ENCODE data around the gene NCAPH2. TPM values are rescaled to one million over a fixed set of nuclear protein-coding genes. Genes with fewer than 3 reads are reported as not detected.

NCAPH2 gene
- total RNA-seq, 2 experiments from 2014 or later: 136 to 181 TPM

DNA sequence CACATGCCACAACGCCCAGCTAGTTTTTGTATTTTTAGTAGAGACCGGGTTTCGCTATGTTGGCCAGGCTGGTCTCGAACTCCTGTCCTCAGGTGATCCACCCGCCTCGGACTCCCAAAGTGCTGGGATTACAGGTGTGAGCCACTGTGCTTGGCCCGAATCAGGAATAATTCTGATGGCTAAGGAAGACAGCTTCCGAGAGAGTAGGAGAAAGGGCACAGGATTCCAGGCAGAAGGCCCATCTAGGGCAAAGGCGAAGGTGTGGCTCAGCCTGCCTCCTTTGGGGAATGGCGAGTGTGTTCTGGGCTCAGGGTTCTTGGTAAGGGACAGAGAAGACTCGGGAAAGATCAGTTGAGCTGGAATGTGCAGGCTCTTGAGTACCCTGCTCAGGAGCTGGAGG, 56.3 kb downstream of the NCAPH2 start:
- H3K4me3 Mint-ChIP-seq: no peak overlapping the region
- DNase-seq (no peak), ATAC-seq (no peak)
- CTCF ChIA-PET: interaction anchor here (1.1 to 6.2 kb wide), 8 partner anchors 14 to 94 kb away, joined by 3 to 75 read pairs (median 9); partner anchors contain the start of genes KLHDC7B, LMF2, NCAPH2 and SCO2
- no peaks in the 10 kb centered on the region for H3K9me3 Mint-ChIP-seq (ENCODE audit: low read depth)
- peaks cover 11% of the 10 kb centered on the region for H3K36me3 Mint-ChIP-seq
- peaks cover 9% of the 10 kb centered on the region for H3K27me3 Mint-ChIP-seq
- H3K27ac Mint-ChIP-seq: no peak overlapping the region
- peaks cover 20% of the 10 kb centered on the region for H3K4me1 Mint-ChIP-seq

DNA sequence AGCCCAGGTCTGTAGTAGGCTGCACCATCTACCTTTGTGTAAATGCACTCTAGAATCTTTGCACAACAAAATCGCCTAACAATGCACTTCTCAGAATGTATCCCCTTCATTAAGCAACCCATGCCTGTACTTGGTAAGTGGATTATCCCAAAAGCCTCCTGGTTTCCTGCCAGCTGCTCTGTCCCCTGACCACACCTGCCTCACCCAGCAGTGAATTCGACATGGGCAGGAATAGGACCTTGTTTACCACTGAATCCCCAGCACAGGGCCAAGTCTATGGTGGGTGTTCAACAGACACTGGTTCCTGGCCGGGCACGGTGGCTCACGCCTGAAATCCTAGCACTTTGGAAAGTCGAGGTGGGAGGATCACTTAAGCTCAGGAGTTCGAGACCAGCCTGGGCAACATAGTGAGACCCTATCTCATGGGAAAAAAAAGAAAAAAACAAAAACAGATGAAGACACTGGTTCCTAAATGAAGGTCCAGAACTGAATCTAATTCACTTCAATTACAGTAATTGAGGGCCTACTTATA, 59.8 kb downstream of the NCAPH2 start:
- H3K4me1 Mint-ChIP-seq: peaks cover 10% of the 10 kb centered on the region
- H3K4me3 Mint-ChIP-seq: no peak overlapping the region
- DNase-seq (no peak), ATAC-seq (no peak)
- no peaks in the 10 kb centered on the region for H3K9me3 Mint-ChIP-seq (ENCODE audit: low read depth)
- H3K27me3 Mint-ChIP-seq: peaks cover 7% of the 10 kb centered on the region
- no peak overlapping the region for H3K27ac Mint-ChIP-seq
- CTCF ChIA-PET: interaction anchor here (6.2 kb wide), 1 partner anchor 41 kb away, joined by 69 read pairs; the partner anchor contains the start of genes SCO2 and TYMP
- H3K36me3 Mint-ChIP-seq: peaks cover 21% of the 10 kb centered on the region

DNA sequence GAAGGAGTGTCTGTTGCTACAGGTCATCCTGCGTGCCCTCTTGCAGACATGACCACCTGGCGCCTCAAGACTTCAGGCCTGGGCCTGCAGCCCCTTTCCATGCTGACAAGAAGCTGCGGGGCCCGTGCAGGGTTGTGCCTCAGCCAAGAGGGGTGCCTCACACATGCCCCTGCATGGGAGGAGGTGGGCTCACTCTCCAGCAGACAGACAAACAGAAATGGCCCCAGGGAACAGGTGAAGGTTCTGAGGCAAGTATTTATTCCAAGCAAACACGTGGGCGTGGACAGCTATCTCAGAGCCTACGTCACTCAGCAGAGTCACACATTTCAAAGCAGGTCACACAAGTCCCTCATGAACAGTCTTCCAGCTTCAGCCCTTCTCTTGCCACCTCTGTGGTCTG, 60.6 kb downstream of the NCAPH2 start:
- CTCF ChIA-PET: interaction anchor here (0.7 kb wide), 1 partner anchor 25 kb away, joined by 4 read pairs; no protein-coding TSS in a partner anchor
- Mint-ChIP-seq H3K27me3 (peaks cover 7% of the 10 kb centered on the region), H3K4me1 (peaks cover 3% of the 10 kb centered on the region), H3K27ac (no peak overlapping the region), H3K36me3 (peaks cover 21% of the 10 kb centered on the region), H3K9me3 (ENCODE audit: low read depth) (no peaks in the 10 kb centered on the region), H3K4me3 (no peak overlapping the region)
- ATAC-seq: no peak
- no peak for DNase-seq

DNA sequence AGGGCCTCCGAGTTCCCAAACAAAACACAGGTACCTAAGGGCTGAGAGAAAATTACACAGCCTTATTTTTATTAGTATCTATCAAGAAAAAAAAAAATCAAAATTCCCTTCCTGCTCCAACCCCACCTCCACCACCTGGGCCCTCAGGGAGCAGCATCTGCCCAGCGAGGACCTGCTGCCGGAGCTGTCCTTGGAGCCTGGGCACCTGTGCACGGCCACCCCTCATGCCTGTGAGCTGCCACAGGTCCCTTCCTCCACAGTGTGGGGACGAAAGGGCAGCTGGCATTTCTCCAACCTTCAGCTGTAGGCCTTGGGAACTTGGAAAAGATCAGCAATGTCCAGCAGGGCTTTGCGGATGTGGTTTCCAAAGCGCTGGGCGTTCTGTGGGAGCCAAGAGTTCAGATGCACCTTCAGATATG, 61.0 kb downstream of the NCAPH2 start:
- Mint-ChIP-seq H3K9me3 (ENCODE audit: low read depth) (no peaks in the 10 kb centered on the region), H3K27me3 (peaks cover 4% of the 10 kb centered on the region), H3K36me3 (peaks cover 21% of the 10 kb centered on the region), H3K4me1 (no peaks in the 10 kb centered on the region), H3K27ac (no peak overlapping the region), H3K4me3 (no peak overlapping the region)
- DNase-seq: no peak
- ATAC-seq: no peak
- CTCF ChIA-PET: interaction anchor here (0.7 kb wide), 2 partner anchors 24 to 44 kb away, joined by 3 to 4 read pairs; partner anchors contain the start of gene SCO2

DNA sequence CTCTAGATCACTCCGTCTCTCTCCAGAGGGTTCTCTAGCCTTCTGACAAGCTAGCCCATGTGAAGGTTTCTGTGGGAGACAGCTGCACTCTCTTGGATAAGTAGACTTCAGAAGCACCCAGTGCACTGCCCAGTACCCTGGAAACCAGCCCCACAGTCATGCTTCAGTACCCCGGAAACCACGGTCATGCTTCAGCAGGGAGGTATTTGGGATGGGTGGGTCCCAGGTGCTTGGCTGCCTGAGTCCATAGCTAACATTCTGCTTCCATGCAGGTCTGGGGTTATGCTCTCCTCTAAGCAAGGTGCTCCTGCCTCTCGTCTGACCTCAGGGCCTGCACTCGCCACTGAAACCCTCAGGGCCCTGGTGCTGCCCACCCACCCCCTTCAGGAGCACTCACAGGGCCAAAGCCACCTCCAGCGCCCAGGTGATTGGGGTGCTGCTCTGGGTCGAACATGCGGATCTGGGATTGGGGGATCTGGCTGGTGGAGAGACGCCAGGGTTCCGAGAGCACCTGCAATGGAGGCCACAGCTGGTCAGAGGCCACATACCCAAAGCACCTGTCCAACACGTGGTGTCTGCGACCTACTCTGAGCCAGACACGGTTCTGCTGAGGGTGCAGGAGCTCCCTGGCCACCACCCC, 62.0 kb downstream of the NCAPH2 start:
- H3K36me3 Mint-ChIP-seq: peaks cover 24% of the 10 kb centered on the region
- CTCF ChIA-PET: interaction anchor here (0.7 kb wide), 1 partner anchor 45 kb away, joined by 3 read pairs; the partner anchor contains the start of gene SCO2
- H3K9me3 Mint-ChIP-seq (ENCODE audit: low read depth): no peaks in the 10 kb centered on the region
- ATAC-seq (no peak), DNase-seq (no peak)
- H3K4me3 Mint-ChIP-seq: no peak overlapping the region
- no peaks in the 10 kb centered on the region for H3K27me3 Mint-ChIP-seq
- H3K27ac Mint-ChIP-seq: no peak overlapping the region
- no peaks in the 10 kb centered on the region for H3K4me1 Mint-ChIP-seq

DNA sequence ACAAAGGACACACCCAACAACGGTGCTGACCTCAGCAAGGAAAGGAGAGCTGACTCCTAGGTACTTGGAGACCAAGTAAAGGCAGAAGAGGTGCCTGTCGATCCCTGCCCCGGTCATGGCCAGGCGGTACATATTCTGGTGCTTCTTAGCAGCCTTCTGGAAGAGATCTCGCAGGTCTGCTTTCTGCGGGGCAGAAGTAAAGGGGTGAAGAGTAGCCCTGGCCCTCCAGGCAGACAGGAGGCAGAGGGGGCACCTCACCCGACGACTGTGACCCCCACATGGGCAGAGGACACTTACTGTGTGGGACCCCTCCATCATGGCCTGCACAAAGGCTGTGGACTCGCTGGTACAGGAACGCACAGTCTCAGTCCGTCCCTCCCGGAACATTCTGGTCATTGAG, 62.8 kb downstream of the NCAPH2 start:
- CTCF ChIA-PET: no interaction called here
- Mint-ChIP-seq H3K4me1 (no peaks in the 10 kb centered on the region), H3K27ac (no peak overlapping the region), H3K36me3 (peaks cover 24% of the 10 kb centered on the region), H3K9me3 (ENCODE audit: low read depth) (no peaks in the 10 kb centered on the region), H3K4me3 (no peak overlapping the region), H3K27me3 (no peaks in the 10 kb centered on the region)
- ATAC-seq (no peak), DNase-seq (no peak)

DNA sequence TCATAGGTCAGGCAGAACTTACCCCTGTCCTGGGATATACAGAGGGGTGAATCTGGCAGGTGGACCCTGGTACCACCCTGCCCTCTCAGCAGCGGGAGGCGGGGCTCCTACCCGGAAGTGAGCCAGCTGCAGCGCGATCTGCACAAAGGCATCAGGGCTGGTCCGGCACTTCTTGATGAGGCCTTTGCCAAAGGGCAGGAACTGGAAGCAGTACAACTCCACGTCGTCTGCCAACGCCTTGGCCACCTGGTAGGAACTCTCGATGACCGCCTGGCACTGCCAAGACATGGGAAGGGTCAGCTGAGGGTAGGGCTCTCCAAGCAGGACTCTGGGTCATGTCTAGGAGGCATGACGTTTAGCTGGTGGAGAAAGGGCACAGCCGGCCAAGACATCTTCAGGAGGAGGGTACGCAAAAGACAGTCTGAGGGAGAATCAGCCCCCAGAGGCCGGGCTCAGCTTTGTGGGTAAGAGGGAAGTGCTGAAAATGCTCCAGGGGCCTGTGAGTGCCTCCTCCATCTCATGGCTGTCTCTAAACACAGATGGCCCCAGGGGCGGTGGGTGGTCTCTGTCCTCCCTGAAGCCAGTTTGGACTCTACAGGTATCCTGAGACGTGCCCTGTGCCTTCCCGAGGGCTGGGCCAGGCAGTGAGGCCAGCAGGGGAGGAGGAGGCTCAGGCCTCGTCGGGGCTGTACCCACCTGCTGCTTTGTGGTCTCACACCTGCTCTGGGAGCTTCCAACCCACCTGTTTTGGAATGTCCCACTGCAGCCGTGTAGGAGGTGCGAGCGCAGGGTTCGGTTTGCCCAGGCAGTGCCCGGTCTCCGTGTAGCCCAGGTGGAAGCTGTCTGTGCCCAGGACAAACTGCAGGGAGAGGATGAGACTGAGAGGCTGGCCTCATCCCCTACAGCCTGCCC, 63.5 kb downstream of the NCAPH2 start:
- Mint-ChIP-seq H3K36me3 (peaks cover 24% of the 10 kb centered on the region), H3K4me1 (no peaks in the 10 kb centered on the region)

DNA sequence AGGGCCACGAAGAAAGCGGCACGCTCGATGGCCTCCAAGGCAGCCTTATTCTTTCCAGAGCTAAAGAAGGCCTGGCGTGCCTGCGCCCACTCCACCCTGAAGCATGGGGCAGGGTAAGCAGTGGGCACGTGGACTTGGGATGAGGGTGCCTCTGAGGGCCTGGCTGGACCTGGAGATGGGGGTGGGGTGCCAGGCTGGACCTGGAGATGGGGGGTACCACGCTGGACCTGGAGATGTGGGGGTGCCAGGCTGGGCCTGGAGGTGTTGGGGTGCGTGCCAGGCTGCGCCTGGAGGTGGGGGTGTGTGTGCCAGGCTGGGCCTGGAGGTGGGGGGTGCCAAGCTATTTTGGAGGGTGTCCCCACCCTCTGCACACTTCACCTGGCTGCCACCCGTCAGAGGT, 64.9 kb downstream of the NCAPH2 start:
- H3K9me3 Mint-ChIP-seq (ENCODE audit: low read depth): no peaks in the 10 kb centered on the region
- no peak overlapping the region for H3K27ac Mint-ChIP-seq
- no peaks in the 10 kb centered on the region for H3K27me3 Mint-ChIP-seq
- CTCF ChIA-PET: interaction anchor here (0.8 to 2.0 kb wide), 3 partner anchors 10 to 48 kb away, joined by 3 to 11 read pairs (median 7); partner anchors contain the start of gene SYCE3
- peaks cover 7% of the 10 kb centered on the region for H3K4me1 Mint-ChIP-seq
- ATAC-seq: no peak
- H3K4me3 Mint-ChIP-seq: no peak overlapping the region
- H3K36me3 Mint-ChIP-seq: peaks cover 21% of the 10 kb centered on the region
- no peak for DNase-seq

More for the DNA sequence above, 63.5 kb downstream of the NCAPH2 start:
- CTCF ChIA-PET: interaction anchor here (2.0 kb wide), 2 partner anchors 9 to 49 kb away, joined by 7 to 11 read pairs; partner anchors contain the start of gene SYCE3
- H3K9me3 Mint-ChIP-seq (ENCODE audit: low read depth): no peaks in the 10 kb centered on the region
- H3K27ac Mint-ChIP-seq: no peak overlapping the region
- no peaks in the 10 kb centered on the region for H3K27me3 Mint-ChIP-seq
- no peak for DNase-seq
- H3K4me3 Mint-ChIP-seq: no peak overlapping the region
- ATAC-seq: no peak

DNA sequence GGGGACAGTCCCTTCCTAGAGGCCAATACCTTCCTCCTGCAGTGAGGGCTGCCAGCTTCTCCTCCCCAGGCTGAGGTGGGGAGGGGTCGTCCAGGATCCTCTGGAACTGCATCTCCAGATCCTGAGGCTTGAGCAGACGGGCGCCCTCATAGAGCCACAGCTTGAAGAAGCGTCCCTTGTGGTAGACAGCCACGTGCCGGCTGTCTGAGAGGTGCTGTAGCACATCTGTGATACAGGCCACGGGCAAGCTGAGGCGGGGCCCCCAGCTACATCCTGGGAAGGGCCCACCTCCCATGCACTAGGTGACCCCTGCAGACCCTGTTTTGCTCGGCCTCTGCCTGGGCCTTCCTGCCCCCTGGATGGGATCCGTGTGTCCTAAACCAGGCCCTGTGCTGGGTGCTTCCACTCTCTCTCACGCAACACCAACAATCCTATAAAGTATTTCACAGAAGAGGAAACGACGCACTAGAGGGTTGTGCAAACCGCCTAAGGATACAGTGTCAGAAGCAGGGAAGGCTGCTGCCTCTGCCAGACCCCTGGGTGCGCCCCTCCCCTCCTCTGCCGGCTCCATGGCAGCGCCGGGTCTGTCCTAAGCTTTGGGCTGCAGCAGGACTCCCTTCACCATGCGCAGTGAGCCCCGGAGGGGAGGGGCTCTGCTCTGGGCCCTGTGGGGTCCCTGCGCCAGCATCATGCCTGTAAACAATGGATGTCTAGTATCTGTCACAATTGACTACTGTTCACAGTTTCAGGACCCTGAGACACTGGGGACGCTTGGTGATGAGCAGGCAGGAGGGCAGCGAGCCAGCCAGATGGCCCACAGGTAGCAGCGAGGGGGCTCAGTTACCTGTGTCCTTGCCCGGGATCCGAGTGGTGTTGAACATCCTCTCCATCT, 65.7 kb downstream of the NCAPH2 start:
- no peaks in the 10 kb centered on the region for H3K9me3 Mint-ChIP-seq (ENCODE audit: low read depth)
- peaks cover 7% of the 10 kb centered on the region for H3K4me1 Mint-ChIP-seq
- no peak overlapping the region for H3K27ac Mint-ChIP-seq
- ATAC-seq (no peak), DNase-seq (no peak)
- CTCF ChIA-PET: interaction anchor here (1.5 to 3.6 kb wide), 4 partner anchors 11 to 47 kb away, joined by 3 to 24 read pairs (median 9); partner anchors contain the start of gene SYCE3
- no peak overlapping the region for H3K4me3 Mint-ChIP-seq
- peaks cover 19% of the 10 kb centered on the region for H3K36me3 Mint-ChIP-seq
- H3K27me3 Mint-ChIP-seq: no peaks in the 10 kb centered on the region

DNA sequence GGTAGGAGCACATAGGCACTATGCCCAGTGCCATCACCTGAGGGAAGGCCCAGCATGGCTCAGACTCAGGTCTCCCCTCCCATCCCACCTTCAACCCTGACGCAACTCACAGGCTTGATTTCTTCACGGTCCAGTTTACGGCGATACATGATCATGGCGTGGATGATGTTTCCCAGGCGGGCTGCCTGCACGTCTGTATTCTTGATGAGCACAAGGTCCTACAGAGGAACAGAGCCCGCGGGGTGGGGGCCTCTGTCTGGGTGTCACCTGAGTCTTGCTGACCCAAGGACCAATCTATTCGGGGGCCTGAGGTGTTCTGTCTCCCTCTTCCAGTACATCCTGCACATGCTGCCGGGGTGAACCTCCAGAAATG, 66.3 kb downstream of the NCAPH2 start:
- peaks cover 7% of the 10 kb centered on the region for H3K4me1 Mint-ChIP-seq
- no peaks in the 10 kb centered on the region for H3K9me3 Mint-ChIP-seq (ENCODE audit: low read depth)
- CTCF ChIA-PET: interaction anchor here (1.5 to 3.6 kb wide), 3 partner anchors 11 to 47 kb away, joined by 3 to 24 read pairs (median 10); partner anchors contain the start of gene SYCE3
- H3K27ac Mint-ChIP-seq: no peak overlapping the region
- H3K36me3 Mint-ChIP-seq: peaks cover 17% of the 10 kb centered on the region
- DNase-seq (no peak), ATAC-seq (no peak)
- H3K4me3 Mint-ChIP-seq: no peak overlapping the region
- H3K27me3 Mint-ChIP-seq: no peaks in the 10 kb centered on the region

Measured in activated CD8-positive, alpha-beta memory T cell treated with anti-CD3 and anti-CD28 coated beads, Interleukin-2, amount 10 ng/mL, durations not matched to agents 7 days and 5 days (primary cell).